GM18861 (cell line): ENCODE results near the gene GEN1.

Experiments used
- ATAC-seq: cut with Tn5 transposase; IDR thresholded peaks from one replicate; pipeline ENCODE4 v1.9.1; 2021; ENCODE audit not compliant: unreplicated experiment

Gene GEN1

DNA sequence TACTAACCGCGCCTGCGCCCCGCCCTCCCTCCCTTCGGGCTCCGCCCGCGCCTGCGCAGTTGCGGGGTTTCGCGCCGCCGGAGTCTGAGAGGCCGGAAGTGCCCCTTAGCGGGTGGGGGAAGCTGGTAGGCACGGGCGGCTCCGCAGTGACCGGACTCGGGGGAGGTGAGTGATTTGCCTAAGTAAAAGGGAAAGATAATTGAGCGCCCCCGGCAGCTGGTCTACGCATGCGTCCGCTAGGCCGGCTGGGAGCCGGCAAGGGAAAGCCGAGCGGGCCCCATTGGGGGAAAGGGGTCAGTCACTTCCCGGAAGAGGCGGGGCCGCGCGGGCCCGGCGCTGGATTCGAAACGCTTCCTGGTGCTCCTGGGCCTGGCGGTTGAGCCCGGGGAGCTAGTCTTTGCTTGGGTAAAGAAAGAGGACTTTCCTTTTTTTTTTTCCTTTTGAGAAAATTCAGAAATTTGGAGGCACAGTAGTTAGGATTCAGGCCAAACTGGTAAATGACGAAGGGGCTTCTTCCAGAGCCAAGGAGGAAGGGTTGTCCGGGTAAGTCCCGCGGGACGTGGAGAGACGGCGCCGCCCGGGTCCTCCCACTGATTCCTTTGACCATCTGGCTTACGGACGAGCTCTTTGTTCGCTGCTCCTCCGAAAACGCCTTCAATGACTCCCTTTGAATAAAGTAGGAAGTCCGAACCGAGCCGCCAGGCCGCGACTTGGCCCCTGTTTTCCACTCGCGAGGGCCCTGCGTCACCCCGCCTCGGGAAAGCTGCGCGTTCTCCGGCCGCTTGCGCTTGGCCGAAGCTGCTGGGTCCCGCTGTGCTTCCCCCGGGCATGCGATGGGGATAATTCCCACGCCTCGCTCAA, at the start of gene GEN1, which contains the start of gene SMC6:
TSS of gene GEN1 (plus strand) at position 336 of the 861 bp plus-strand sequence. CDS start 5,806 bp downstream, outside the sequence.
TSS of gene SMC6 (minus strand) at position 8 of the 861 bp plus-strand sequence. CDS start 7,864 bp downstream, outside the sequence.
- peak; percentile 59 for ATAC-seq

DNA sequence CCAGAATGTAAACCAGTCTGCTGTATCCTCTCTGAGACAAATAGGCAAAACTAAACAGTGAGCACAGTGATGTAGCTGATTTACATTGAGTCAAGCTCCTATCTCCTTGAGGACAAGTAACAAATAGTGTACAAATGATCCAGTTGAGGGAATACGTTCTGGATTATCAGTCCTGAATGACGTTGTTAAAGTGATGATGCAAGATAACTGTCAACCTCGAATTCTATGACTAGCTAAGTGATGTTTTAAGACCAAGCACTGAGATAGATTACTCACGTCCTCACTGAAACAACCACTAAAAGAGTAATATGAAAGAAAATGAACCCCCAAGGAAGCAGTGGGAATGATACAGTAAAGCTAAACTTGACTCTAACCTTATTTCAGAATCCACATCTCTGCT, 47.1 kb upstream of the GEN1 start:
- no peak for ATAC-seq

GRCh38 chr2:17708501-17708900, 45.4 kb upstream of the GEN1 start:
- no peak for ATAC-seq

DNA sequence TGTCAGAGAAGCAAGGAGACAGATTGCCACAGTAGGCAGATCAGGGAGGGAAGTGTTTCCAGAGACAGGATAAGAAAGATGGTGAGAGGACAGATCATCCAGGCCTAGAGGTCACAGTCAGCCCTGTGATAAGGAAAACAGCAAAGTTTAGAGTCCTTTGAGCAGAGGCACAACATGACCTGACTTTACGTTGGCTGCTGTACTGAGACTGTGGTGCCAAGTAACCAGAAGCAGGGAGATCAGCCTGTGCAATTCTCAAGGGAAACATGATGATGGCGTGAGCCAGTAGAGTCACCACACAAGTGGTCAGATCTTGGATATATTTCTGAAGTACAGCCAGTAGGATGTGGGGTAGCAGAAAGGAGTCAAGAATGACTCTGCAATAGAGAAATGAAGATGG, 44.0 kb upstream of the GEN1 start:
- ATAC-seq: no peak

GRCh38 chr2:17710547-17711248, 43.2 kb upstream of the GEN1 start:
- no peak for ATAC-seq

- ATAC-seq: no peak
These were observed 40.6 kb upstream of the GEN1 start for GRCh38 chr2:17713291-17713690.

DNA sequence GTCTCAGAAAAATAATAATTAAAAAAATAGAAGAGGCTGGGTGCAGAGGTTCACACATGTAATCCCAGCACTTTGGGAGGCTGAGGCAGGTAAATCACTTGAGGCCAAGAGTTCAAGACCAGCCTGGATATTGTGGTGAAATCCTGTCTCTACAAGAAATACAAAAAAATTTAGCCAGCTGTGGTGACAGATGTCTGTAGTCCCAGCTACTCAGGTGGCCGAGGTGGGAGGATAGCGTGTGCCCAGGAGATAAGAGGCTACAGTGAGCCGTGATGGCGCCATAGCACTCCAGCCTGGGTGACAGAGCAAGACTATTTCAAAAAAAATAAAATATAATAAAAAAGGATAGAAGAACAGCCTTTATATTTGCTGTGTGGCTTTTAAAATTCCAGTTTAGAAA, 36.3 kb upstream of the GEN1 start:
- no peak for ATAC-seq

- no peak for ATAC-seq
These were observed 35.2 kb upstream of the GEN1 start for GRCh38 chr2:17718689-17719088.

DNA sequence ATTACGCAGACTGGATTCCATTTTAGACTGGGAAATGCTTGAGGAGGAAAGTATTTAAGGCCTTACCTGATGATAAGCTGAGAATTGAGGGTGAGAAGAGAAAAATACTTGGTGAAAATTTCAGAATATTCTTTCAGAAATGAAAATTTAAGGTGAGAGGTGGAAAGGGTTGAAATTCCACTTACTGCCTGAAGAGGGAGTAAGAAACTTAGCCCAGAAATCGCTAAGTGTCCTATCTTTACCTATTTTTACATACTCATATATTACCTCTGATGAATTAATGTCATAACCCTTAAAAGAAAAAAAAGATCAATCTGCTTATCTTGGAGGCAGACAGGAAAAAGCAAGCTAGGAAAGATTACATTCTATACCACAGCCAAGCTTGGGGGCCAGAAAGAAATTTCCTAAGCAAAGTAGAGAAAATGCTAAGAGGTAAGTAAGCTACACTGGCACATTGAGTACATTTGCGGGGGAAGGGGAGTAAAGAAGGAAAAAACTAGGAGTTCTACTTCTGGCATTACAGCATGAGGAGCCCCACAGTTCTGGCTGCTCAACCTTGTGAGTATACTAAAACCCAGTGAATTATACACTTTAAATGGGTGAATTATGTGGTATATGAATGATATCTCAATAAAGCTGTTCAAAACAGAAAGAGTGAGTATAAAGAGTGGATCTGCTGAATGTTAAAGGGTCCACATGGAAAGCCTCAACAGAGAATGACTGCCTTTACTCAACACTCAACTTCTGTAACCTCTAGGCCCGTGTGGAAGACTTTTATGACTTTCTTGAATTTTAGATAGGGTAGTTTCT, 34.2 kb upstream of the GEN1 start:
- ATAC-seq: peak; percentile 60

GRCh38 chr2:17728210-17728609, 25.7 kb upstream of the GEN1 start:
- no peak for ATAC-seq

DNA sequence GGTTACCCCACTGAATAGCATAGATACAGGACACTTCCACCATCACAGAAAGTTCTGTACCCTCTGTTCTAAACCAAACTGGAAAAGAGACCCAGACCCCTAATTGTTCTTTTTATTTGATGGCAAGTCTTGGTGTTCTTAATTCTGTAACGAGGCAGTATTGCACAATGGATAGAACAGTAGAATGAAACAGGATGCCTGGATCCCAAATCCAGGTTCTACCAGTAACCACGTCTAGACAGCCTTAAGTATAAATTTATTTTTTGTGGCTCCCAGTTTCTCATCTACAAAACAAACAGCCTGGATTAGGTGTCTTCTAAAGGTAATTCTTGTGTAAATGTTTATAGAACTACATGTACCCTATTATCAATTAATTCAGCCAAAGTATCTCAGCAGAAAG, 24.1 kb upstream of the GEN1 start:
- no peak for ATAC-seq

DNA sequence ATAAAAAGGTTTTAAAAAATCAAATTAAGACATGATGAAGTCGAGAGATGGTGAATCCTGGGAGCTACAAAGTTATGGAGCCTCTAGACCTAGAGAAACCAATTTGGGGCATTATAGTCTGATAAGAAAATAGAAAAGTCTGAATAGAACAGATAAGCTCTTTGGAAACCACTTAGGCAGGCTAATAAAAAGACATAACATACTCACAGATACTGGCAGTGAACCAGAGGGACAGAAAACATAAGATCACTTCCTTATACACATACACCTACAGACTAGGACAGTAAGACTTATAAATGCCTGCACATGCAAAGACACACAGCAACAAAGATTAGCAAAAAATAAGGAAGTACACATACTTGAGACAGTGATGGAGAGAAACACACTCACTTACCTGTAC, 20.3 kb upstream of the GEN1 start:
- ATAC-seq: no peak

- no peak for ATAC-seq
These were observed 18.1 kb upstream of the GEN1 start for GRCh38 chr2:17735864-17736263.

DNA sequence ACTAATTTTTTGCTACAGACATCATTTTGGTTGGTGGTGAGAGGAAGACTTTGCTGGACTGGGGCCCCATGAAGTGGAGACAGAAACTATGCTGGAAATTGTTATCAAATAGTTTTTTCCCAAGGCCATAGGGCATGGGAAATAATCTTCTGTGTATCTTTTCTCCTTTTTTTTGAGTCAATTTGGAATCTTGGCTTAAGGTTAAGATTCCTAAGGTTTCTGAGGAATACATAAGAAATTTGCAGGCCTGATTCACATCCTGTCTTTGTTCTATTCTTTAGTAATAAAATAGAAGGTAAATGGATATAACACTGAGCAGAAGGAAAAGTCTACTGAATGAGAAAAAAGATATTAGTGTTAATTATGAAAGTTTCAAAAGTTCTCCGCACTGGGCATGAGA, 16.9 kb upstream of the GEN1 start:
- no peak for ATAC-seq

DNA sequence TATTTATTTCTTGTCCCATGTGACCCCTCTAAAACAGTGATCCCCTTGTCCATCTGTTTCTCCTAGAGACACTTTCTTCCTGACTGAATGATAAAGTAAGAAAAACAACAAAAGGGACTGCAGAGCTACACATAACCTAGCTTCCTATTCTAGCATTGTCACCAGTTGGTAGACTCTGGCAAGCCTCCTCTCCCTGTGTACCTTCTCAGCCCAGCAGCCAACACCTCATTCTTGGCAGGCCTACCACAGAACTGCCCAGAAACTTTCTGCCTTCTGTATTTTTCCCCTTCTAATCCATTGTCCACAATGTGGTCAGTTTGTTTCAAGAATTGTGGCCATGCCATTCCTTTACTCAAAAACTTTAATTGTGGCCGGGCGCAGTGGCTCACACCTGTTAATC, 13.7 kb upstream of the GEN1 start:
- ATAC-seq: no peak

DNA sequence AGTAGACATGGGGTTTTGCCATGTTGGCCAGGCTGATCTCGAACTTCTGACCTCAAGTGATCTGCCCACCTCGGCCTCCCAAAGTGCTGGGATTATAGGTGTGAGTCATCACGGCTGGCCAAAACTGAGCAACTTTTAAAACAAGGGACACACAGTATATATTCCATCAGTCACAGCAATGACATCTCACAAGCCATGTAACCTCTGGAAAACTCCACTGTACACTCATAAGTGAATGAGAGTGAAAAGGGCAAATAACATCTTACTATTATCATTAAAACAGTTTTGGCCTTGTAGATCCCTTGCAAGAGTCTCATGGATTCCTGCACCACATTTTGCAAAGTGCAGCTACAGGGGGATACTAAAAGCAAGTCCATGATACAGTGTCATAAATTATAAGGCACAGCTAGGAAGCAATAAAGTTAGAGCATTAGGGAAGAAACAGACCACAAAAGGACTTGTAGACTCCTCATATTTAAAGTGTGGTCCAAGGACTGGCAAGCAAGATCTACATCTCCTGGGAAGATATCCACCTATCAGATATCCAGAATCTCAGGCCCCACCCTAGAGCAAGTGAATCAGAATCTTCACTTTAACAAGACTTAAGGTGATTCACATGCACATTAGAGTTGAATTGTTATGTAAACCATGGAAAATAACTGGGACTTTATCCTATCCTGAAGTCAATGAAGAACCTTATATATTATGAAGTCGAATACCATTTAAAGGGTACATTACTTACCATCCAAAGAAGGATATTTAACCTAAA, 6.1 kb upstream of the GEN1 start:
- ATAC-seq: no peak

- ATAC-seq: no peak
These were observed 5.2 kb upstream of the GEN1 start for GRCh38 chr2:17748745-17749144.

DNA sequence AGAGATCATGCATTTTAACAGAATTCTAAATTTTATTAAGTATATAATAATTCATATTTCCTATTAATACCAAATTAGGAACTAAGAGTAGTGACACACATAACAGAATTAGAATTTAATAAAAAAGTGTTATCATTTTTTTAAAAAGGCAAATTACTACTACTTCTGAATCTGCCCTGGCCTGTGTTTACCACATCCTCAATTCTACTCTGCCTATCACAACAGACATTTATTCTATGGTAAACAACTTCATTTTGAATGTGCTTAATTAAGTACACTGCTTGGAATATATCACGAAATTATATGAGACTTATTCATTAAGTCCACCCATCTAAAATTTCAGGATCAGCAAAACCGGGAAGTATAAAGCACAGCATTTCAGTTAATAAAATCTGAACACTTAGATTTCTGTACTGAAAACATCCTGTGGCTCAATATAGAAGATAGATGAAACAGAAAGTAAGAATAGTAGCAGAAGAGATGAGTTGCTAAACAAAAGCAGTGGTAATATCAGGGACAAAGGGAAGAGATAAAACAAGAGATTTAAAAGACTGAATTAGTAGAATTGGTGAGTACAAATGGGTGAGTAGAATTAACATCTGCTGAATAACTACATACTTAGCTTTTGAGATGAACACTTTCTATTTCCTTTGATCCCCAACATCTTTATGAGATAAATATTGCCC, 4.0 kb upstream of the GEN1 start:
- peak; percentile 26 for ATAC-seq

DNA sequence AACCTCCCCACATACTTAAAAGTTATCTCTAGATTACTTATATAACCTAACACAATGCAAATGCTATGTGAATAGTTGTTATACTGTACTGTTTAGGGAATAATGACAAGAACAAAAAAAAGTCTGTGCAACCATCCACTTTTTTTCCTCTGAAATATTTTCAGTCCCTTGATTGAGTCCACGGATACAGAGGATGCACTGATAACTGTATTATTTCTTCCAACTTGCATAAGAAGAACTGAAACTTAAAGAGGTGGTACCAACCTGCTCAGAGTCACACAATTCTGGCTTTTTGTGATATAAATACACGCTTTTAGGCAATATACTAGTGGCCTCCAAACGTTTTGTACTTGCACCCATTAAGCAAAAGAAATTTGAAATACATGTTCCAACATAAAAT, 1.7 kb upstream of the GEN1 start:
- ATAC-seq: peak; percentile 22
